Right cardiac atrium (tissue), 5 donors: ENCODE data around the gene TSPOAP1. TPM values are rescaled to one million over a fixed set of nuclear protein-coding genes. Genes with fewer than 3 reads are reported as not detected.

Source experiments
- ATAC-seq, 2 donors: fragments of 200-7000 bp; cut with Tn5 transposase; one replicate each; pipeline versions ENCODE4 v1.8.0 to v1.9.1; 2020; ENCODE audit warnings: moderate library complexity in 2 of 2, mild to moderate bottlenecking in 1 of 2
- DNase-seq, 3 donors: peaks; one replicate each; pipeline ENCODE4 v3.0.0-alpha.2; 2020
- H3K27ac ChIP-seq: one replicate; pipeline ENCODE4 v1.5.1; 2013; ENCODE audit warnings: mild to moderate bottlenecking, low read length, control low read depth, moderate library complexity
- H3K27me3 ChIP-seq: one replicate; pipeline ENCODE4 v1.6.1; 2013; ENCODE audit not compliant: control insufficient read depth, insufficient read depth
- H3K4me1 ChIP-seq: one replicate; pipeline ENCODE4 v1.6.1; 2013; ENCODE audit warnings: low read length; ENCODE audit not compliant: control insufficient read depth, insufficient read depth
- H3K4me3 ChIP-seq: one replicate; pipeline ENCODE4 v1.5.1; 2013; ENCODE audit warnings: low read length, control low read depth
- H3K9me3 ChIP-seq: one replicate; pipeline ENCODE4 v1.6.1; 2013; ENCODE audit warnings: low read length; ENCODE audit not compliant: control insufficient read depth
- WGBS: extraction: QIAGEN DNeasy Blood & Tissue Kit; methylation state at CpG from one replicate; pipeline ENCODE4 v1.1.7; 2013; 5-methylcytosine and 5-hydroxymethylcytosine counted together
- intact Hi-C, 4 donors: fragments of 100-400 bp; cut with DNase I; formaldehyde crosslinking; loops; one replicate each; pipeline versions ENCODE4 v1.11.0 to v1.14.0; 2022 to 2023
- polyA plus RNA-seq: library from polyadenylated mRNA; stranded (reverse); fragments of 200-250 nt; gene quantifications from one replicate; pipeline ENCODE4 v1.2.3, GENCODE V29; 2013
- total RNA-seq, 4 donors: library from RNA; stranded (reverse); fragmentation: NEBNext Ultra II Directional; extraction: Animal tissue kit (Norgen Biotek cat#: 25700); gene quantifications; one replicate each; pipeline ENCODE4 v1.2.1, GENCODE V29; 2021
- donor health status: healthy with polysubstance abuse.
- donor health status: DM: no; HTN: yes; CAD: no.
- donor health status: DM: no; HTN: no; CAD: no.
- donor health status: DM: no; HTN: yes; CAD: no; lungs with severe emphysema.
- donor health status: DM: yes; HTN: yes; CAD: no.

Gene TSPOAP1
- total and polyA plus RNA-seq, 5 donors: 7.0 to 21.5 (median 17.2) TPM

GRCh38 chr17:58303971-58304749, 24.4 kb downstream of the TSPOAP1 start:
- no peak overlapping the region for H3K4me3 ChIP-seq
- intact Hi-C loops: loop anchor here in 1 of 4 donors (10.0 kb wide), 1 partner anchor 141 kb away; no protein-coding TSS in a partner anchor
- DNase-seq (no peak), ATAC-seq (peak; percentile 37 to 63)
- no peaks in the 10 kb centered on the region for H3K27me3 ChIP-seq
- WGBS: 39% methylated on average over 10 of the region's 10 CpGs
- no peak overlapping the region for H3K27ac ChIP-seq
- H3K4me1 ChIP-seq: no peaks in the 10 kb centered on the region
- no peaks in the 10 kb centered on the region for H3K9me3 ChIP-seq

- intact Hi-C loops: loop anchor here in 1 of 4 donors (10.0 kb wide), 1 partner anchor 142 kb away; no protein-coding TSS in a partner anchor
- ATAC-seq (no peak), DNase-seq (no peak)
- H3K4me3 ChIP-seq: no peak overlapping the region
- H3K4me1 ChIP-seq: no peaks in the 10 kb centered on the region
- H3K9me3 ChIP-seq: no peaks in the 10 kb centered on the region
- no peak overlapping the region for H3K27ac ChIP-seq
- no peaks in the 10 kb centered on the region for H3K27me3 ChIP-seq
- 70% methylated on average over 9 of the region's 9 CpGs for WGBS
Observed at GRCh38 chr17:58302919-58303585, 25.5 kb downstream of the TSPOAP1 start.

GRCh38 chr17:58302171-58302918, 26.2 kb downstream of the TSPOAP1 start:
- intact Hi-C loops: loop anchor here in 1 of 4 donors (10.0 kb wide), 1 partner anchor 142 kb away; no protein-coding TSS in a partner anchor
- Histone ChIP-seq H3K9me3 (no peaks in the 10 kb centered on the region), H3K4me3 (no peak overlapping the region), H3K27ac (no peak overlapping the region), H3K4me1 (no peaks in the 10 kb centered on the region), H3K27me3 (no peaks in the 10 kb centered on the region)
- DNase-seq (no peak), ATAC-seq (no peak)
- 86% methylated on average over 9 of the region's 9 CpGs for WGBS

- 82% methylated on average over 16 of the region's 16 CpGs for WGBS
- intact Hi-C loops: loop anchor here in 1 of 4 donors (10.0 kb wide), 1 partner anchor 143 kb away; no protein-coding TSS in a partner anchor
- Histone ChIP-seq H3K9me3 (no peaks in the 10 kb centered on the region), H3K4me1 (no peaks in the 10 kb centered on the region), H3K27me3 (no peaks in the 10 kb centered on the region), H3K4me3 (no peak overlapping the region), H3K27ac (no peak overlapping the region)
- no peak for ATAC-seq
- no peak for DNase-seq
Observed at GRCh38 chr17:58301504-58302150, 27.0 kb downstream of the TSPOAP1 start.

- ATAC-seq: no peak
- WGBS: 81% methylated on average over 6 of the region's 6 CpGs
- no peaks in the 10 kb centered on the region for H3K27me3 ChIP-seq
- intact Hi-C loops: loop anchor here in 1 of 4 donors (10.0 kb wide), 1 partner anchor 144 kb away; no protein-coding TSS in a partner anchor
- H3K4me3 ChIP-seq: no peak overlapping the region
- no peak overlapping the region for H3K27ac ChIP-seq
- H3K9me3 ChIP-seq: no peaks in the 10 kb centered on the region
- DNase-seq: no peak
- H3K4me1 ChIP-seq: no peaks in the 10 kb centered on the region
Observed at GRCh38 chr17:58300336-58300735, 28.3 kb downstream of the TSPOAP1 start.

- Histone ChIP-seq H3K4me3 (no peak overlapping the region), H3K27ac (no peak overlapping the region), H3K9me3 (no peaks in the 10 kb centered on the region), H3K27me3 (no peaks in the 10 kb centered on the region), H3K4me1 (no peaks in the 10 kb centered on the region)
- intact Hi-C loops: no loop called here
- WGBS: 92% methylated on average over 1 of the region's 1 CpG
- DNase-seq (no peak), ATAC-seq (no peak)
Observed at GRCh38 chr17:58294034-58294433, 34.6 kb downstream of the TSPOAP1 start.

DNA sequence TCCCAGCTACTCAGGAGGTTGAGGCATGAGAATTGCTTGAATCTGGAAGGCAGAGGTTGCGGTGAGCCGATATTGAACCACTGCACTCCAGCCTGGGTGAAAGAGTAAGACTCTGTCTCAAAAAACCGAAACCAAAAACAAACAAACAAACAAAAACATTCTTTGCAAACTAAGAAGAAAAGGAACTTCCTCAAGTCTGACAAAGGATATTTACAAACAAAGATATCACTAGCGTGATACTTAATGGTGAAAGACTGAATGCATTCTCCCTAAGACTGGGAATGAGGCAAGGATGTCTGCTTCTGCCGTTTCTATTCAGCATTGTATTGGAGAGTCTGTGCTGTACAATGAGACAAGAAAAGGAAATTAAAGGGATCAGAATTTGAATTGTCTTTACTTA, 37.3 kb downstream of the TSPOAP1 start:
- 78% methylated on average over 5 of the region's 5 CpGs for WGBS
- Histone ChIP-seq H3K4me1 (no peaks in the 10 kb centered on the region), H3K4me3 (no peak overlapping the region), H3K27ac (no peak overlapping the region), H3K9me3 (no peaks in the 10 kb centered on the region), H3K27me3 (no peaks in the 10 kb centered on the region)
- ATAC-seq: no peak
- DNase-seq: no peak
- intact Hi-C loops: no loop called here

DNA sequence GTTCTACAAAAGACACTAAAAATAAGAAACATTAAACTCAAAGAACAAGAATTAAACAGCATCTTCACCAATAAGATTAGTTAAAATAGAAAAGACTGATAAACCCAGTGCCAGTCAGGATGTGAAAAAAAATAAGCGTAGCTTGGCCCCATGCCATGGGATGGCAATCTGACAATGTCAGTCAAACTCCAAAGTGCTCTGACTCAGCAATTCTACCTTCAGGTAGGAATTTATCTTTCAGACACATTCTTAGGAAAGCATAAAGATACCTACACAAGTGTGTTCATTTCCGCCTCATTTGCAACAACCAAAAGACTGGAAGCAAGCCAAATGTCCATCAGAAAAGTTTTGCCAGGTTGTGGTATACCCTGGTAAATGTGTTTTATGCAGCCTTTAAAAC, 38.7 kb downstream of the TSPOAP1 start:
- intact Hi-C loops: no loop called here
- H3K27me3 ChIP-seq: no peaks in the 10 kb centered on the region
- 28% methylated on average over 2 of the region's 2 CpGs for WGBS

GRCh38 chr17:58285422-58285810, 43.2 kb downstream of the TSPOAP1 start:
- ATAC-seq: no peak
- Histone ChIP-seq H3K4me3 (no peak overlapping the region), H3K9me3 (no peaks in the 10 kb centered on the region), H3K4me1 (no peaks in the 10 kb centered on the region), H3K27ac (no peak overlapping the region), H3K27me3 (no peaks in the 10 kb centered on the region)
- intact Hi-C loops: no loop called here
- WGBS: 91% methylated on average over 3 of the region's 3 CpGs
- no peak for DNase-seq

More for the DNA sequence above, 38.7 kb downstream of the TSPOAP1 start:
- no peaks in the 10 kb centered on the region for H3K9me3 ChIP-seq
- H3K4me1 ChIP-seq: no peaks in the 10 kb centered on the region
- H3K4me3 ChIP-seq: no peak overlapping the region
- no peak for DNase-seq
- ATAC-seq: no peak
- H3K27ac ChIP-seq: no peak overlapping the region

- ATAC-seq (no peak), DNase-seq (no peak)
- 37% methylated on average over 6 of the region's 6 CpGs for WGBS
- Histone ChIP-seq H3K27ac (no peak overlapping the region), H3K27me3 (no peaks in the 10 kb centered on the region), H3K9me3 (no peaks in the 10 kb centered on the region), H3K4me1 (no peaks in the 10 kb centered on the region), H3K4me3 (no peak overlapping the region)
- intact Hi-C loops: no loop called here
Observed at GRCh38 chr17:58284613-58285421, 43.8 kb downstream of the TSPOAP1 start.
